CD4-positive, alpha-beta T cell treated with Interleukin-6 for 4 hours (primary cell): Measurements from ENCODE around the gene COL4A2.
"Not testable (repeated sequence)": the region's sequence is repeated elsewhere in the genome, so short reads cannot be mapped to it uniquely, and the experiment has no call there.

Experiments
- DNase-seq: peaks from one replicate; pipeline ENCODE4 v3.0.0-alpha.2; 2020; ENCODE audit warnings: mixed read lengths

The COL4A2 gene

GRCh38 chr13:110308656-110309359, 1.7 kb downstream of the COL4A2 start:
- DNase-seq, result no peak

DNA sequence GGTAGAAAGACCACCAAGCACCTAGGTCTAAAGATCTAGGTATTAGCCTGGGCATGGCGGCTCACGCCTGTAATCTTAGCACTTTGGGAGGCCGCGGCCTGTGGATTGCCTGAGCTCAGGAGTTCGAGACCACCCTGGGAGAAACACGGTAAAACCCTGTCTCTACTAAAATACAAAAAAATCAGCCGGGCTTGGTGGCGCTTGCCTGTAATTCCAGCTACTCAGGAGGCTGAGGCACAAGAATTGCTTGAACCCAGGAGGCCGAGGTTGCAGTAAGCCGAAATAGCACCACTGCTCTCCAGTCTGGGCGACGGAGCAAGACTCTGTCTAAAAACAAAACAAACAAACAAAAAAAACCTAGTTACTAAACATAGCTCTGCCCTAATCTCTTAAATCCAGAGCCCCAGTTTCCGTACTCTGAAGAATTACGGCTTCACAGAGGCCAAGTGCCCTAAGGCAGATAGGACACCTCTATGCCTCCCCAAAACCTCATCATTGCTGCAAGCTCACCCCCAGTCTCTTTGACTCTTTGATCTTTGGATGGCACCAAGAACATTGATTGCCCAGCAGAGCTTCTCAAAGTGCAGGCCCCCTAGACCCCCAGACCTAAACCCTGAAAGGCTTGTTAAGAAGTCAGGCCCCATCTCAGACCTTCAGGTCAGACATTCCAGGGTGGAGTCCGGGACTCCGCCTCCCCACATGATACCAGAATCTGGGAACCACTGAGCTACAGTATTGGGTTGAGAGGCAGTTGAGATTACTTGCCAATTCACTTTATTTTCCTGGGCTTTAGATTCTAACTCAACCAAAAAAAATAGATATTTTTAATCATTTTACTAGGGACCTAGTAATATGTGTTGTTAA, 2.8 kb downstream of the COL4A2 start:
- DNase-seq, result no peak

DNA sequence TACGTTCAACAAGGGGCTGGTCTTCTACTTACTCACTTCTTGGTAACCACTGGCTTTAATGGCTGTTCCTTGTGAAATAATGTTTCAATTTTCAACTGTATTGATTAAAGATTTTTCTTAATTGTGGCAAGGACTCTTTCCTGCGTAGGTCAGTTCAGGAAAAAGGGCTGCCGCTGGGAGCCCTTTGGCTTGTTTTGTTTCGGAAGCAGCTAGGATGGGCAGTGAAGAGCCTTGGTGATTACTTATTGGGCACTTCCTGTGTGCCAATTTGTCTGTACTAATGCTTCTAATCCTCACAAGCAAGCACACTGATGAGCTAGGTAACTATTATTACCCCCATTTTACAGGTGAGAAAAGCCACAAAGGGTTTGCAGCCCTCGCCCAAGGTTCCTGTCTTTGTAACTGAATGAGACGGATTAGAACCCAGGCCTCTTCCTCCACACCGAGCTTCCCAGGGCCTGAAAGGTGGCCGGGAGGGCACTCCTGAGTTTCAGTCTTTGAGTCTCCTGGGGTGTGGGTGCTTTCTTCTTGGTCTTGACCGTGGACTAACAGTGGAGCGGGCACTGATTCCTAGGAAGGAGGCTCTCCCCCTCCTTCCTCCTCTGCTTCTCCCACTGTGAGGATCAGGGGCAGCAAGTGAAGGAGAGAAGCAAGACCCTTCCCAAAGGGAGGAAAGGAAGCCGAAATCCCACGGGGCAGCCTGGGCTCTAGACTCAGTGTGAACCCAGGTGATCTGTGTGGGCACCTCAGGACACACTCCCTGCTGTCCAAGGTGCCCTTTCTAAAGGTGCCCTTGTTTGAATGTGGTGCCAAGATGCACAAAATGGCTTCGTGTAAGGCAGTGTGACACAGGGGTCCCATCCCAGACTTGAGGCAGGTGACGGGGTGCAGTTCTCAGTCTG, 3.7 kb downstream of the COL4A2 start:
- no peak for DNase-seq

GRCh38 chr13:110311443-110312338, 4.6 kb downstream of the COL4A2 start:
- no peak for DNase-seq

GRCh38 chr13:110312339-110313031, 5.4 kb downstream of the COL4A2 start:
- no peak for DNase-seq

DNA sequence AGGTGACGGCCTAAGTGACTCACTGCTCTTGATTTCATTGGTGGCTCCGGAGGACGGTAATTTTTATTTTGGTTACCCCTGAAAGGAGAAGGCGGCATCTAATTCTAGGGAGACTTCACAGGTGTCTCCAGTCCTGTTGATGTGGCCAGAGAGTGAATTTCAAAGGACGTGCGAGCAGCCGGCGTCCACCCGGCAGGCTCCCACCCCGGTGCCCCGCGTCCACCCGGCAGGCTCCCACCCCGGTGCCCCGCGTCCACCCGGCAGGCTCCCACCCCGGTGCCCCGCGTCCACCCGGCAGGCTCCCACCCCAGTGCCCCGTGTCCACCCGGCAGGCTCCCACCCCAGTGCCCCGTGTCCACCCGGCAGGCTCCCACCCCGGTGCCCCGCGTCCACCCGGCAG, 6.2 kb downstream of the COL4A2 start:
- not testable (repeated sequence) for DNase-seq

DNA sequence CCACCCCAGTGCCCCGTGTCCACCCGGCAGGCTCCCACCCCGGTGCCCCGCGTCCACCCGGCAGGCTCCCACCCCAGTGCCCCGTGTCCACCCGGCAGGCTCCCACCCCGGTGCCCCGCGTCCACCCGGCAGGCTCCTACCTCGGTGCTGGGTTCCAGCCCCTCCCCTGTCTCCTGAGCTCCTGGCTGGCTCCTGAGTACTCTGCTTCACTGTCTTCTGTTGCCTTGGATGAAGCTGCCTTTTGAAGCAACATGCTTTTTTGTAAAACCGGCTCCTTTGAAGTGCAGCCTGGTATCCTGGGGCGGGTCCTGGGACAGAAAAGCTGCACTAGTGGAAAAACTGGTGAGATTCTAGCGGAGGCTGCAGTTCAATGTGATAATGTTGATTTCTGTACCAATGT, 6.6 kb downstream of the COL4A2 start:
- DNase-seq, result not testable (repeated sequence)

GRCh38 chr13:110314516-110315245, 7.6 kb downstream of the COL4A2 start:
- DNase-seq, result no peak

DNA sequence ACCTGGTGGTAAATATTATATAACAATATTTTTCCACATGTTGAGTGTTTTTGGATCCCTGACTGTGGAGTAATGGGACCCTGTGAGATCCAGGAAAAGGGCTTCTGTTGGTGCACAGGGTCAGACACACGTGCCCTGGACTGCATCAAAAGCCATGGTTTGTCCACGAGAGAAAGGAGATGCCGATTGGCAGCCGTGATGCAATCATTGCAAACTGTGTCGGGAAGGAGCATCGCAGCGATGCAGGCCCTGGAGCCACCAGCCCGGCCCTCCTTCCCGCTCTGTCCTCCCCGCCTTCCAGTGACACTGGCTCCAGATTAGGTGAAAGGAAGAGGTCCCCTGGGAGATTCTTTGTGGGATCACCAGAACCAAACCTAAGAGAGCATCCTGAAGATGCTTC, 9.1 kb downstream of the COL4A2 start:
- no peak for DNase-seq

DNA sequence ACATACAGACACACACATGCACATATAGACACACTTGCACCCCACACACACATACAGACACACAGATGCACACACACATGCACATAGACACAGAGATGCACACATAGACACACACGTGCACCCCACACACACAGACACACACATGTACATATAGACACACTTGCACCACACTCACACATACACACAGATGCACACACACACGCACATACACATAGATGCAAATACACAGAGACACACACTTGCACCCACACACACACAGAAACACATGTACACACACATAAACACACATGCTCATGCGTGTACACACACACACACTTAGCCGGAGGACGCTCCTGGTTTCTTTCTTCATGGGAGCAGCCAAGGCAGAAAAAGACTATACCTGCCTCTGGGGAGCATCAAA, 10.0 kb downstream of the COL4A2 start:
- DNase-seq, result no peak

- DNase-seq, result no peak
These were observed 10.6 kb downstream of the COL4A2 start for GRCh38 chr13:110317496-110318195.

DNA sequence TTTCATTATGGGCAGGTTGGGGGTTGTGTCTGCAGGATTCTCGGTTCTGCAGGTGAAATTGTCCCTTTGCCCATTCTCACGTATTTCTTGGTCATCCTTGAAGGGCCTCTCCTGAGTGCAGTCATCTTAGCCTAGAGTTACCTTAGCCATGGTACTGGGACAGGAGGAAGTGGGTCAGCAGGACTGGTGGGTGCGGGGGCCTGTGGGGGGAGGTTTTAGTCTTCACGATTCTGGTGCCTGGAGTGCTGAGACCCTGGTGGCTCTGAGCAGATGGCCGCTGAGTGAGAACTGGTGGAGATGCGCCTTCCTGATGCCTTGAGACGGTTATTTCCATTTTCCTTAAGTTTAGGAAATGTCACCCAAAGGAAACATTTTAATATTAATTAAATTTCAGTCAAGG, 11.8 kb downstream of the COL4A2 start:
- no peak for DNase-seq

DNA sequence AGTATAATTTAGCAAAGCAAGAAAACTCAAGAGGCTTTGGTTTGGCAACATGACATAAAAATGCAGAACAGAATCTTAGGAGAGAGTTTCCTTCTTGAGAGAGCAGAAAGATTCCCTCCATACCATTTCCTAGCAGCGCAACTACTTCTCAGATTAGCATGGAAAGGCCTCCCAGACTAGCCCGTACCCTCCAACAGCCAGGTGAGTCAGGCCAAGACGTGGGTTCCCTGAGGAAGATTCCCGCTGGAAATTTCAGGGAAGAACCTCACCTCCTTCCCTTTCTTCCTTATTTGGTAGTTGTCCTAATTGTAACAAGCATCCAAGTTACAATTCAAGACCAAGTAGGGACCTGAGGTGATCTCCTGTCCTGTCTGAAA, 12.3 kb downstream of the COL4A2 start:
- DNase-seq, result no peak

- DNase-seq, result peak; percentile 34
These were observed 12.9 kb downstream of the COL4A2 start for GRCh38 chr13:110319774-110320509.

- no peak for DNase-seq
These were observed 13.6 kb downstream of the COL4A2 start for GRCh38 chr13:110320645-110321044.

- not testable (repeated sequence) for DNase-seq
These were observed 14.5 kb downstream of the COL4A2 start for GRCh38 chr13:110321573-110321972.

GRCh38 chr13:110322126-110322827, 15.2 kb downstream of the COL4A2 start:
- DNase-seq, result no peak

GRCh38 chr13:110322828-110323171, 15.7 kb downstream of the COL4A2 start:
- no peak for DNase-seq
